UCSD-AML1 (cell line): ENCODE data around the gene KRTAP10-6.
"Not testable (repeated sequence)": the region's sequence is repeated elsewhere in the genome, so short reads cannot be mapped to it uniquely, and the experiment has no call there.

Experiments
- DNase-seq: peaks from one replicate; lab custom pipeline; 2025; ENCODE audit not compliant: unreplicated experiment; lab: John Stamatoyannopoulos, UW

KRTAP10-6 gene

GRCh38 chr21:44599264-44600029, 7.1 kb upstream of the KRTAP10-6 start:
- DNase-seq = no peak

- DNase-seq = no peak
Measured at GRCh38 chr21:44598061-44598460, 5.8 kb upstream of the KRTAP10-6 start.

- DNase-seq = no peak
Measured at GRCh38 chr21:44596068-44596725, 3.9 kb upstream of the KRTAP10-6 start.

DNA sequence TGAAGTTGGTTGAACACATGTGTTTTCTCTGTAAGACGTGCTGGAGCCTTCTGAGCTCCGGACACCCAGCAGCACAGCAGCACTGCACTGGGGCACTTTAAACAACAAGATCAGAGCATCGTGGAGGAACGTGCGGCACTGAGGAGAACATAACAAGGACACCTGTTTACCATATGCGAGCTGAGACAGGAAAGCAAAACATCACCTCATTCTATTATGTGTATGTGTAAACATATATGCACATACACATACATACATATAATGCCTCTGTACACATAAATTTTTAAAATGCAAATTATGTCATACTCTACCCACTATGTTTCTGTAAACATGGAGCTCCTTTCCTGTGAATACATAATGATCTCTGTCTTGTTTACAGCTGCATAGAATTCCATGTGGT, 3.2 kb upstream of the KRTAP10-6 start:
- DNase-seq = no peak

DNA sequence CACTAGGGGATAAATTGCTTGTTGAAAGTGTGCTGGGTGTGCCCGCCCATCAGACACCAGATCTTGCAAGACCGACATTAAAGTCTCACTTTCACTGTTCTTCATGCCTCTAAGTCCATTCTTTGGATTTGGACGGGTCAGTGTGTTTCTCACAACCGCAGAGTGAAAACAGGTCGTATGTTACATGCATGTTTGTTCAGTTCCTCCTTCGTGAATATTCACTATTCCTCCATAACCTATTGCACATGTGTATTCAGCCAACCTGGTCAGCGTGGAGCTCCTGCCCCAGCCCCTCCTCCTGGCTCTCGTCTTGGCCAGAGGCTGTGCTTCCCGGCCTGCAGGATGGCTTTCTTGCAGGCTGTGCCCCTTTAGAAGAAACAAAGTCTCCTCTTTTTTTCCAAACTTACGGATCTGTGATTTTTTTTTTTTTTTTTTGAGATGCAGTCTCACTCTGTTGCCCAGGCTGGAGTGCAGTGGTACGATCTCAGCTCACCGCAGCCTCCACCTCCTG, 2.2 kb upstream of the KRTAP10-6 start:
- DNase-seq = peak; percentile 29

GRCh38 chr21:44593598-44594405, 1.5 kb upstream of the KRTAP10-6 start:
- DNase-seq = peak; percentile 38

DNA sequence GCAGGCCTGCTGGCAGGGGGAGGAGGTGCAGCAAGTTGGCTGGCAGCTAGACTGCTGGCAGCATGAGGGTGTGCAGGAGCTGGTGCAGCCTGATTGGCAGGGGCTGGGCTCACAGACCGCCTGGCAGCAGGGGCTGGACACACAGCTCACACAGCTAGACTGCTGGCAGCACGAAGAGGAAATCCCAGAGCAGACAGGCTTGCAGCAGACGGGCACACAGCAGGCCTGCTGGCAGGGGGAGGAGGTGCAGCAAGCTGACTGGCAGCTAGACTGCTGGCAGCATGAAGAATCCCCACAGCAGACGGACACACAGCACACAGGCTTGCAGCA, 539 bp downstream of the KRTAP10-6 start:
- DNase-seq = not testable (repeated sequence)

- not testable (repeated sequence) for DNase-seq
Measured at GRCh38 chr21:44590897-44591800, 1.2 kb downstream of the KRTAP10-6 start.

DNA sequence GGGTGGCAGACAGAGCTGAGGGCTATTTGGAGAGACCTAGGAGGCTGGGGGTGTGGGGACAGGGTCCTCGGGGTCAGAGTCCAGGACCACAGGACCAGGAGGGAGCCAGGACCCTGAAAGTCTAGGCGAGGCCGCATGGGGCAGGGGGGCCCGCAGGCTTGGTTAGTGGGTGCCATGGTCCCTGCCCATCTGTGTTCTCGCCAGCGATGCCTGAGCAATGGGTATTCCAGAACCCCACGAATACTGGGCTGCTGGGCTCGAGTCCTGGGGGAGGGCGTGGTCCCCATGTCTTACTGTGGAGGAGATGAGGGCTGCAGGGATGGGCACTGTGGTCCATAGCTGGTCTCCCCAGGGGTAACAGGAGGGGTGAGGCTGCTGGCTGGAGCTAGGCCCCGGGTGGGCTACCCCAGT, 2.0 kb downstream of the KRTAP10-6 start:
- DNase-seq = no peak

DNA sequence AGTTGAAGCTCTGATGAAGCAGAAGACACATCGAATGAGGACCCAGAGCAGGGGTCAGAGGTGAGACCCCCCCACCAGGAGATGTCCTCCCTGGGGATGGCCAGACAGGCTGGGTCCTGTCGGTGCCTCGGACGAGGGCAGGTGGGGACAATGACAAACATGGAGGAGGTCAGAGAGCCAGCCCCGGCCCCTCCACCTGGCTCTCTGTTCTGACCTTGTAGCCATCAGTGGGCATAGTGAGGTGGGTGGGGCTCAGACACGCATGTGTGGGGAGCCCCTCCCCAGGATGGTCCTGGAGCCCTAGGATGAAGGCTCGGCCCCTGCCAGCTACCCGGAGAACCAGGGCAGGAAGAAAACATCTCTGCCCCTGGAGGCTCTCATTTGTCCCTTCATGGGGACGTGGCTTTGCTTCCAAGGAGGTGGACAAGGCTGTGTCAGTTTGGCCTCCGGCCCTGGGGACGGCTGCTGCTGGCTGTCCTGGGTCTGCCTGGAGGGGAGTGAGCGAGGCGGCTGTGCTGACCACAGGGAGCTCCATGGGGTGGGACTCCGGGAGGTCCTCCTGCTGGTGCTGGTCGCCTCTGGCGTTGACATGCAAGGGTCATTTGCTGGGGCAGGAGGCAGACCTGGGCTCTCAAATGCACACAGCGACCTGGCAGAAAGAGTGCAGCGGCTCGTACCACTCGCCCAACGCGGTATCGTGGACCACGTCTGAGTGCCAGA, 2.6 kb downstream of the KRTAP10-6 start:
- DNase-seq = no peak

DNA sequence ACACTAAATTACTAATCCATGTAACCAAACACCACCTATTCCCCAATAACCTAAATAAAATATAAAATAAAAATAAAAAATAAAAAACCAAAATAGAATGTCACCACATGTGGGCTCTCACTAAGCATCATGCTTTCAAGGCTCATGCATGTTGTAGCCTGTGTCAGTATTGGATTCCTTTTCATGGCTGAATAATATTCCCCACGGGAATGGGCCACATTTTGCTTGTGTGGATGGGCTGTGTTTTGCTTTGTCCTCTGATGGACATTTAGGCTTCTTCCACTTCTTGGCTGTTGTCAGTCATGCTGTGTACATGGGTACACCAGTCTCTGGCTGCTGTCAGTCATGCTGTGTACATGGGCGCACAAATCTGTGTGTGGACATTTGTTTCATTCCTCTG, 3.2 kb downstream of the KRTAP10-6 start:
- no peak for DNase-seq

DNA sequence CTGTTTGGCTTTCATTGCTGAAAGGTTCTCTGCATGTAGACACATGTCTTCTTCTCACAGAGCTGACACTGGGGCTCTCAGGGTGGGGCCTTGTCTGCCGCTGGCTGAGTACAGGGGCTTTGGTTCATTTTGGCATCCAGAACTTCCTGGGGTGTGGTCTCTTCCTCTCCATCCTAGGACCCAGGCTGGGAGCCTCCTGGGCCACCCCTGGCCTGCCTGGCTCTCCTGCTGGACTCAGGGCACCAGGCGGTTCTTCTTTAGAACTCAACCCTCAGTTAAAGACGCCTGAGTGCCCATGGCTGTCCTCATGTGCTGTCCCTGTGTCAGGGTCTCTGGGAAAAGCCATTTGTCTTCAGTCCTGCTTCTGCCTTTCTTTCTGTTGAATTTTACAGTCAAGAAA, 6.4 kb downstream of the KRTAP10-6 start:
- no peak for DNase-seq

GRCh38 chr21:44583800-44584147, 8.5 kb downstream of the KRTAP10-6 start:
- no peak for DNase-seq

DNA sequence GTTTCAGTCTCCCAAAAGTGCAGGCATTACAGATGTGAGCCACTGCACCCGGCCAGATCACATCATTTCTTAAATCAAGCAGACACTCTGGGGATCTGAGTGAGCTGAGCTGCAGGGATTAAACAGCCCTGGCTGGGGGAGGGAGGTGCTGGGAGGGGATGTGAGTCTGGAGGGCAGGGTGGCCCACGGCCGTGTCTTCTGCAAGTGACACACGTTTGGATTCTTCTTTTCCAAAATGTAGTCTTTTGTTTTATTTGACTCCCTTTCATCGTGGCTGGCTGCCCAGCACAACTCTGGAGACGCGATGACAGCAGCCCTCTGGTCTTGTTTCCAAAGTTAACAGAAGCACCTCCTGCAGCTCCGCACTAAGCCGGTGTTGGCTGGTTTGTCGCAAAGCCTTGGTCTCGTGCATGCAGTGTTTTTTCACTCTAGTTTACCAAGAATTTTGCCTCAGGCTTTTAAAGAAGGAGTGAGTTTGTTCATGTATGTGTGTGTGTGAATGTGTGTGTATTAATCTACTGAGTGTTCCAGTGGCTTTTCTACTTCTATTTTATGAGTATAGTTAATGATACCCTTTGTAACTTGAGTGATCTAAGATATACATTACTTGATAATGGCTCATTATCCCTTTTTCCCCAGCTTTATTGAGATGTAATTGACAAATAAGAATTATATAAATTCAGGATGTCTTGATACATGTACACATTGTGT, 9.1 kb downstream of the KRTAP10-6 start:
- no peak for DNase-seq

DNA sequence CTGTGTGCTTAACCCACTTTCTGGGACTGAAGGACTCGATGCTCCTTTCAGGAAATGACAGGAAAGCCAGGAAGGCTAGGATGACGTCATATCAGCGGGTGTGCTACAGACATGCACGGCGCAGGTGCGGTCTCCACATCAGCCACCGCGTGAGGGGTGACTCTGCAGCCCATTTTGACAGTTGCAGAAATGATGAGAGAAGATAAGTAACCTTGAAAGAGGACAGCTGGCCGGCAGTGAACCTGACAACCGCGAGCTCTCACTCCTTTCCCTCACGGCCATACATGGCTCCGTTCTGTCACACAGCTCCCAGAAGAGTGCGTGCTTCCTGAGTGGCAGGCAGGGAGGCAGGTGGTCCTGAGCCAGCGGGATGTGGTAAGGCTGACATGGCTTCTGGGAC, 10.2 kb downstream of the KRTAP10-6 start:
- DNase-seq = no peak

DNA sequence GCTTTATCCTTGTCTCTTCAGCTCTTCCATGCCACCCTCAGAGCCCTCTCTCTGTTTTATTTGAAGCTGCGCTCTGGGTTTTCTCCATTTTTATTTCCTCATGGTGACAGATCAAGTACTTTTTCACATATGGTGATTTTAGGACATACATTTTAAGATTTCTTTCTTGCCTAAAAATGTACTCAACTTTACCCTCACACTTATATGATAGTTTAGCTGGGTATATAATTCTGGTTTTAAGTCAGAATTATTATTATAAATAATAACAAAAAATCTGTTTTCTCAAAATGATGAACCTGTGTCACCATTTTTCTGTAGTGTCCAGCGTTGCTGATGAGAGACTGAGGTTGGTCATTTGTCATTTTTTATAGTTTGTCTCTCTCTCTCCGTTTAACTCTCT, 11.1 kb downstream of the KRTAP10-6 start:
- no peak for DNase-seq

DNA sequence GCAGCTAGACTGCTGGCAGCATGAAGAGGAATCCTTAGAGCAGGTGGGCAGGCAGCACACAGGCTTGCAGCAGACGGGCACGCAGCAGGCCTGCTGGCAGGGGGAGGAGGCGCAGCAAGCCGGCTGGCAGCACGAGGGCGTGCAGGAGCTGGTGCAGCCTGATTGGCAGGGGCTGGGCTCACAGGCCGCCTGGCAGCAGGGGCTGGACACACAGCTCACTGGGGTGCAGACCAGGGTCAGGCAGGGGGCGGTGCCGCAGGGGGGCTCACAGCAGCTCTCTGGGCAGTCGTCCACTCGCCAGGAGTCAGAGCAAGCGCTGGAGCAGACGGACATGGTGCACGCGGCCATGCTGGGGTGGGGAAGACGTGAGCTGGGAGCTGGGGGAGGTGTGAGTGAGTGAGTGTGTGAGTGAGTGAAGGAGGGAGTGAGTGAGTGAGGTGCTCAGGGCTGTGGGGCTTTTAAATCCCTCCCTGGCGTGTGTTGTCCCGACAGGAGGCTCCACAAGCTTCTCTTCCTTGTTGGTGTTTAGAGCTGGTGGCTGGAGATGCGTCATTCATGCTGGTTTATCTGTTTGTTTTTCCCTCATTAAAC, 12.0 kb downstream of the KRTAP10-6 start, which contains the start of gene KRTAP10-5:
Gene KRTAP10-5 (minus strand): TSS at position 374 of the 591 bp plus-strand sequence. CDS start 26 bp downstream, at position 348.
- not testable (repeated sequence) for DNase-seq

DNA sequence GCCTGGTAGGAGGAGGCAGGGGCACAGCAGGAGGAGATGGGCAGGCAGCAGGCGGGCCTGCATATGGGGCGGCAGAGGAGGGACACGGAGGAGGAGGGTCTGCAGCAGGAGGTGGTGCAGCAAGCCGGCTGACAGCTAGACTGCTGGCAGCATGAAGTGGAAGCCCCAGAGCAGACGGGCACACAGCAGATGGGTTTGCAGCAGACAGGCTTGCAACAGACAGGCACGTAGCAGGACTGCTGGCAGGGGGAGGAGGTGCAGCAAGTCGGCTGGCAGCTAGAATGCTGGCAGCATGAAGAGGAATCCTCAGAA, 12.5 kb downstream of the KRTAP10-6 start:
- no peak for DNase-seq
